ENCODE data around the gene TBC1D8. TPM values are rescaled to one million over a fixed set of nuclear protein-coding genes. Genes with fewer than 3 reads are reported as not detected.

TBC1D8 gene
- total and polyA plus RNA-seq, 2 of the 8 experiments (the other 6 are each of a cell fraction or from before 2014, with no cell fraction given) = 20.8 to 21.8 TPM

- no peak for TF ChIP-seq TAF7 (optimal IDR thresholded peaks at IDR 0.05; ENCODE audit: borderline replicate concordance, low read depth, low read length)
- no peak for TF ChIP-seq CTBP2 (IDR thresholded peaks at IDR 0.05; ENCODE audit: borderline replicate concordance, insufficient read depth, insufficient read length, low read length)
- TF ChIP-seq NRF1 (IDR thresholded peaks at IDR 0.05; ENCODE audit: low read depth, low read length) = no peak
- TF ChIP-seq SIRT6 (IDR thresholded peaks at IDR 0.05; ENCODE audit: low read length) = no peak
These were observed 45.5 kb downstream of the TBC1D8 start (continued) for GRCh38 chr2:101105654-101106053.
